Heart left ventricle (tissue), 13 donors: Measurements from ENCODE around the gene KDM4B.

Source experiments
- POLR2A ChIP-seq, 2 donors: fragments of 450-650 bp; IDR thresholded peaks; one replicate each; pipeline ENCODE4 v1.6.1; 2017; ENCODE audit warnings: antibody characterized with exemption in 2 of 2, mild to moderate bottlenecking in 2 of 2, moderate library complexity in 2 of 2
- TF ChIP-seq, protein P1 (sequence below), 12 donors: fragments of 200-600 bp; sonication (generic) in 4 of 12; IDR thresholded peaks; one replicate each; pipeline versions ENCODE4 v1.5.0 to v1.8.0; 2018 to 2022; ENCODE audit warnings: antibody characterized with exemption in 12 of 12, mild to moderate bottlenecking in 5 of 12
- donor health status: ischemic (EF 13 %, LVEDD 7.1; RV severe dilation, severe dysfunction).
- donor health status: DM: no; HTN: yes; CAD: no.
- donor health status: DM: no; HTN: no; CAD: no.
- donor health status: ischemic (EF 25% LVEDD 6.9; RV normal size, moderate dysfunction).
- donor health status: ischemic (EF 25% LVEDD 5.7; RV mildly dilated, moderate dysfunction).
- donor health status: ischemic (EF 35%, LVEDD 5.7; RV mildly dilated, moderate dysfunction).
- donor health status: nonischemic (EF 11% LVEDD 7.7; RV severe dilation, severe dysfunction).
- donor health status: DM: yes; HTN: yes; CAD: no.
- donor health status: PGD.
- donor health status: ischemic (EF 29% LVEDD 5.4; RV normal size, mild dysfunction).
- donor health status: nonischemic (EF 23%, LVEDD 6.1; RV moderate dilation, normal function).

DNA sequence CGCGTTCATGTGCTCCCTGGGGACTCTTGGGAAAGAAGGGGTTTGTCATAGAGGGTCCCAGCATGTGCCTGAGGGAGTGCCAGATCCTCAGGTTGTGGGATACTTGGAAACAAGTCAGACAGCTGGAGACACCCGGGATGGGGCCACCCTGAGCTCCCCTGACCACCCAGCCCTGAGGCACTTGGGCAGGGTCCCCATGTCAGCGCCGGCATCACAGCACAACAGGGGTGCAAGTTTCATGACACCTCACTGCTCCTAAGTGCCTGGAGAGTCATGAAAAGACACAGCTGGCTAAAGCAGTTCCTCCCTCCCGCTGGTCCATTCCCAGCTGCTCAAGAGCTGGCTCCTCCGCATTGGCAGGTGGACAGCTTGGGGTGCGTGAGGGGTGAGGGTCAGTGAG lies 102.7 kb downstream of the KDM4B start:
- no peak for TF ChIP-seq POLR2A (IDR thresholded peaks at IDR 0.05)
- TF ChIP-seq, protein P1, sequence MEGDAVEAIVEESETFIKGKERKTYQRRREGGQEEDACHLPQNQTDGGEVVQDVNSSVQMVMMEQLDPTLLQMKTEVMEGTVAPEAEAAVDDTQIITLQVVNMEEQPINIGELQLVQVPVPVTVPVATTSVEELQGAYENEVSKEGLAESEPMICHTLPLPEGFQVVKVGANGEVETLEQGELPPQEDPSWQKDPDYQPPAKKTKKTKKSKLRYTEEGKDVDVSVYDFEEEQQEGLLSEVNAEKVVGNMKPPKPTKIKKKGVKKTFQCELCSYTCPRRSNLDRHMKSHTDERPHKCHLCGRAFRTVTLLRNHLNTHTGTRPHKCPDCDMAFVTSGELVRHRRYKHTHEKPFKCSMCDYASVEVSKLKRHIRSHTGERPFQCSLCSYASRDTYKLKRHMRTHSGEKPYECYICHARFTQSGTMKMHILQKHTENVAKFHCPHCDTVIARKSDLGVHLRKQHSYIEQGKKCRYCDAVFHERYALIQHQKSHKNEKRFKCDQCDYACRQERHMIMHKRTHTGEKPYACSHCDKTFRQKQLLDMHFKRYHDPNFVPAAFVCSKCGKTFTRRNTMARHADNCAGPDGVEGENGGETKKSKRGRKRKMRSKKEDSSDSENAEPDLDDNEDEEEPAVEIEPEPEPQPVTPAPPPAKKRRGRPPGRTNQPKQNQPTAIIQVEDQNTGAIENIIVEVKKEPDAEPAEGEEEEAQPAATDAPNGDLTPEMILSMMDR (IDR thresholded peaks at IDR 0.05) = no peak
